SK-N-SH treated with all-trans-retinoic acid at 6 μM for 48 hours (cell line): ENCODE measurements around the gene SHISAL2B.

Source experiments
- ATAC-seq: fragments of 200-7000 bp; cut with Tn5 transposase; 3 replicates; pipeline ENCODE4 v1.9.1; 2020; ENCODE audit warnings: mild to moderate bottlenecking, moderate library complexity
- ARNTL ChIP-seq: fragments of 450-650 bp; formaldehyde crosslinking; IDR thresholded peaks from 2 replicates; pipeline ENCODE4 v1.5.0; 2020; ENCODE audit warnings: low read depth, mild to moderate bottlenecking, moderate library complexity, borderline replicate concordance
- BACH2 ChIP-seq: fragments of 250-450 bp; sonication (Bioruptor Pico); IDR thresholded peaks from 2 replicates; pipeline ENCODE4 v1.9.0; 2021; ENCODE audit warnings: mild to moderate bottlenecking, borderline replicate concordance
- CSDC2 ChIP-seq: fragments of 250-450 bp; sonication (Bioruptor Pico); IDR thresholded peaks from 2 replicates; pipeline ENCODE4 v1.5.0; 2020; ENCODE audit warnings: mild to moderate bottlenecking, moderate library complexity
- ESRRG ChIP-seq: fragments of 250-450 bp; sonication (Bioruptor Pico); IDR thresholded peaks from 2 replicates; pipeline ENCODE4 v1.6.1; 2021; ENCODE audit warnings: mild to moderate bottlenecking
- ISL1 ChIP-seq: fragments of 250-450 bp; sonication (Bioruptor Pico); IDR thresholded peaks from 2 replicates; pipeline ENCODE4 v2.1.2; 2022; ENCODE audit warnings: mild to moderate bottlenecking, moderate library complexity
- OSR1 ChIP-seq: fragments of 250-450 bp; sonication (Bioruptor Pico); IDR thresholded peaks from 2 replicates; pipeline ENCODE4 v1.8.0; 2022; ENCODE audit warnings: moderate library complexity, mild to moderate bottlenecking, inconsistent platforms
- RARB ChIP-seq: fragments of 250-450 bp; sonication (Bioruptor Pico); IDR thresholded peaks from 2 replicates; pipeline ENCODE4 v1.8.0; 2021; ENCODE audit warnings: mild to moderate bottlenecking, moderate library complexity
- SNAI2 ChIP-seq: fragments of 250-450 bp; sonication (Bioruptor Pico); IDR thresholded peaks from 2 replicates; pipeline ENCODE4 v1.5.0; 2020; ENCODE audit warnings: mild to moderate bottlenecking, moderate library complexity
- TCF4 ChIP-seq: fragments of 250-450 bp; sonication (Bioruptor Pico); IDR thresholded peaks from 2 replicates; pipeline ENCODE4 v1.8.0; 2021; ENCODE audit warnings: mild to moderate bottlenecking, moderate library complexity, borderline replicate concordance
- TOX ChIP-seq: fragments of 250-450 bp; sonication (Bioruptor Pico); IDR thresholded peaks from 2 replicates; pipeline ENCODE4 v1.8.0; 2021; ENCODE audit warnings: mild to moderate bottlenecking, moderate library complexity, borderline replicate concordance
- ZC3H10 ChIP-seq: fragments of 250-450 bp; sonication (Bioruptor Pico); IDR thresholded peaks from 2 replicates; pipeline ENCODE4 v1.5.1; 2021; ENCODE audit warnings: mild to moderate bottlenecking, moderate library complexity
- ZFP3 ChIP-seq: fragments of 250-450 bp; sonication (Bioruptor Pico); IDR thresholded peaks from 2 replicates; pipeline ENCODE4 v1.5.0; 2020; ENCODE audit warnings: mild to moderate bottlenecking, moderate library complexity
- ZNF70 ChIP-seq: fragments of 450-650 bp; formaldehyde crosslinking; IDR thresholded peaks from 2 replicates; pipeline ENCODE4 v1.5.0; 2020; ENCODE audit warnings: mild to moderate bottlenecking, moderate library complexity
- ZNF8 ChIP-seq: fragments of 450-650 bp; formaldehyde crosslinking; IDR thresholded peaks from 2 replicates; pipeline ENCODE4 v1.5.0; 2020; ENCODE audit warnings: mild to moderate bottlenecking, moderate library complexity
- TF ChIP-seq, protein P1 (sequence below): fragments of 250-450 bp; sonication (Bioruptor Pico); IDR thresholded peaks from 2 replicates; pipeline ENCODE4 v1.5.0; 2020; ENCODE audit warnings: mild to moderate bottlenecking, moderate library complexity
- TF ChIP-seq, protein P2 (sequence below): fragments of 250-450 bp; sonication (Bioruptor Pico); IDR thresholded peaks from 2 replicates; pipeline ENCODE4 v1.8.0; 2020; ENCODE audit warnings: mild to moderate bottlenecking, moderate library complexity, borderline replicate concordance
- TF ChIP-seq, protein P3 (sequence below): fragments of 250-450 bp; sonication (Bioruptor Pico); IDR thresholded peaks from 2 replicates; pipeline ENCODE4 v1.5.1; 2020; ENCODE audit warnings: low read depth, mild to moderate bottlenecking, moderate library complexity
- TF ChIP-seq, protein P4 (sequence below): fragments of 250-450 bp; sonication (Bioruptor Pico); IDR thresholded peaks from 2 replicates; pipeline ENCODE4 v1.5.1; 2021; ENCODE audit warnings: mild to moderate bottlenecking, moderate library complexity

SHISAL2B gene

DNA sequence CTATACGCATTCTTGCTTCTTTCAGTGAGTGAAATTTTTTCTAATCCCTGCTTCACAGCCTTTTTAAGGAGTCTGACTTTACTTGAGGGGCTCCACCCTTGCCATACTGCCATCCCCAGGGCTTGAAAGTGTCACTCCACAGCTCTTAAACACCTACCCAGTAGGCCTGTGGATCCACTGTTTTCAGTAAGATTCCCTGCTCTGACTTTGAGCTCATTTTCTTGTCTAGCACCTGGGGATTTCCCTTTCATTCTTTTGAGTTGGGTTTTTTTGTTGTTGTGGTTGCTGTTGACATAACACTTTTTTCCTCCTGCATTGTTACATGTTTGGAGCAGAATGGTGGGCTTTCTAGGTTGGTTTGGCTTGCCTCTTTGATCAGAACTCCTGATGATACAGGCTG is 54.6 kb downstream of the SHISAL2B start (continued):
- TF ChIP-seq, protein P1, sequence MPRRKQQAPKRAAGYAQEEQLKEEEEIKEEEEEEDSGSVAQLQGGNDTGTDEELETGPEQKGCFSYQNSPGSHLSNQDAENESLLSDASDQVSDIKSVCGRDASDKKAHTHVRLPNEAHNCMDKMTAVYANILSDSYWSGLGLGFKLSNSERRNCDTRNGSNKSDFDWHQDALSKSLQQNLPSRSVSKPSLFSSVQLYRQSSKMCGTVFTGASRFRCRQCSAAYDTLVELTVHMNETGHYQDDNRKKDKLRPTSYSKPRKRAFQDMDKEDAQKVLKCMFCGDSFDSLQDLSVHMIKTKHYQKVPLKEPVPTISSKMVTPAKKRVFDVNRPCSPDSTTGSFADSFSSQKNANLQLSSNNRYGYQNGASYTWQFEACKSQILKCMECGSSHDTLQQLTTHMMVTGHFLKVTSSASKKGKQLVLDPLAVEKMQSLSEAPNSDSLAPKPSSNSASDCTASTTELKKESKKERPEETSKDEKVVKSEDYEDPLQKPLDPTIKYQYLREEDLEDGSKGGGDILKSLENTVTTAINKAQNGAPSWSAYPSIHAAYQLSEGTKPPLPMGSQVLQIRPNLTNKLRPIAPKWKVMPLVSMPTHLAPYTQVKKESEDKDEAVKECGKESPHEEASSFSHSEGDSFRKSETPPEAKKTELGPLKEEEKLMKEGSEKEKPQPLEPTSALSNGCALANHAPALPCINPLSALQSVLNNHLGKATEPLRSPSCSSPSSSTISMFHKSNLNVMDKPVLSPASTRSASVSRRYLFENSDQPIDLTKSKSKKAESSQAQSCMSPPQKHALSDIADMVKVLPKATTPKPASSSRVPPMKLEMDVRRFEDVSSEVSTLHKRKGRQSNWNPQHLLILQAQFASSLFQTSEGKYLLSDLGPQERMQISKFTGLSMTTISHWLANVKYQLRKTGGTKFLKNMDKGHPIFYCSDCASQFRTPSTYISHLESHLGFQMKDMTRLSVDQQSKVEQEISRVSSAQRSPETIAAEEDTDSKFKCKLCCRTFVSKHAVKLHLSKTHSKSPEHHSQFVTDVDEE (CRISPR knock-in tag): no peak
- TF ChIP-seq TOX (CRISPR knock-in tag) (no peak), OSR1 (CRISPR knock-in tag) (no peak), ZNF8 (no peak), SNAI2 (CRISPR knock-in tag) (no peak), CSDC2 (no peak), TCF4 (CRISPR knock-in tag) (no peak), ARNTL (no peak), ESRRG (CRISPR knock-in tag) (no peak)

DNA sequence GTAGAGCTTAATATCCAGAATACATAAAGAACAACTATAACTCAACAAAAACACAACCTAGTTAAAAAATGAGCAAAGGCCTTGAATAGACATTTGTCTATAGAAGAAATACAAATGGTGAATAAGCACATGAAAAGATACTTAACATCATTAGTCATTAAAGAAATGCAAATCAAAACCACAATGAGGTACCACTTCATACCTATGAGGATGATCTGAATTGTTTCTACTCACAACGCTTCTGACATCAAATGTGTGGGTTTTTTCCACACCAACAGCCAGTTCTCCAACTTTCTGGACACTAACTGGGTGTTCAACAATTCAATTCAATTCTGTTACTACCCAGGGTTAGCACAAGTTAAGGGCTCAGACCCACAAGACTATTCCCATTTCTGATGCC is 56.1 kb downstream of the SHISAL2B start:
- ATAC-seq: no peak
- no peak for TF ChIP-seq ZNF70 (CRISPR knock-in tag)
- TF ChIP-seq TCF4 (CRISPR knock-in tag): no peak
- no peak for TF ChIP-seq ZC3H10 (CRISPR knock-in tag)
- TF ChIP-seq RARB: no peak
- TF ChIP-seq, protein P2, sequence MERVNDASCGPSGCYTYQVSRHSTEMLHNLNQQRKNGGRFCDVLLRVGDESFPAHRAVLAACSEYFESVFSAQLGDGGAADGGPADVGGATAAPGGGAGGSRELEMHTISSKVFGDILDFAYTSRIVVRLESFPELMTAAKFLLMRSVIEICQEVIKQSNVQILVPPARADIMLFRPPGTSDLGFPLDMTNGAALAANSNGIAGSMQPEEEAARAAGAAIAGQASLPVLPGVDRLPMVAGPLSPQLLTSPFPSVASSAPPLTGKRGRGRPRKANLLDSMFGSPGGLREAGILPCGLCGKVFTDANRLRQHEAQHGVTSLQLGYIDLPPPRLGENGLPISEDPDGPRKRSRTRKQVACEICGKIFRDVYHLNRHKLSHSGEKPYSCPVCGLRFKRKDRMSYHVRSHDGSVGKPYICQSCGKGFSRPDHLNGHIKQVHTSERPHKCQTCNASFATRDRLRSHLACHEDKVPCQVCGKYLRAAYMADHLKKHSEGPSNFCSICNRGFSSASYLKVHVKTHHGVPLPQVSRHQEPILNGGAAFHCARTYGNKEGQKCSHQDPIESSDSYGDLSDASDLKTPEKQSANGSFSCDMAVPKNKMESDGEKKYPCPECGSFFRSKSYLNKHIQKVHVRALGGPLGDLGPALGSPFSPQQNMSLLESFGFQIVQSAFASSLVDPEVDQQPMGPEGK: no peak
- TF ChIP-seq, protein P1 (CRISPR knock-in tag): no peak
- TF ChIP-seq ZFP3 (CRISPR knock-in tag): no peak
- no peak for TF ChIP-seq ISL1
- TF ChIP-seq, protein P3, sequence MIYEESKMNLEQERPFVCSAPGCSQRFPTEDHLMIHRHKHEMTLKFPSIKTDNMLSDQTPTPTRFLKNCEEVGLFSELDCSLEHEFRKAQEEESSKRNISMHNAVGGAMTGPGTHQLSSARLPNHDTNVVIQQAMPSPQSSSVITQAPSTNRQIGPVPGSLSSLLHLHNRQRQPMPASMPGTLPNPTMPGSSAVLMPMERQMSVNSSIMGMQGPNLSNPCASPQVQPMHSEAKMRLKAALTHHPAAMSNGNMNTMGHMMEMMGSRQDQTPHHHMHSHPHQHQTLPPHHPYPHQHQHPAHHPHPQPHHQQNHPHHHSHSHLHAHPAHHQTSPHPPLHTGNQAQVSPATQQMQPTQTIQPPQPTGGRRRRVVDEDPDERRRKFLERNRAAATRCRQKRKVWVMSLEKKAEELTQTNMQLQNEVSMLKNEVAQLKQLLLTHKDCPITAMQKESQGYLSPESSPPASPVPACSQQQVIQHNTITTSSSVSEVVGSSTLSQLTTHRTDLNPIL (CRISPR knock-in tag): no peak

DNA sequence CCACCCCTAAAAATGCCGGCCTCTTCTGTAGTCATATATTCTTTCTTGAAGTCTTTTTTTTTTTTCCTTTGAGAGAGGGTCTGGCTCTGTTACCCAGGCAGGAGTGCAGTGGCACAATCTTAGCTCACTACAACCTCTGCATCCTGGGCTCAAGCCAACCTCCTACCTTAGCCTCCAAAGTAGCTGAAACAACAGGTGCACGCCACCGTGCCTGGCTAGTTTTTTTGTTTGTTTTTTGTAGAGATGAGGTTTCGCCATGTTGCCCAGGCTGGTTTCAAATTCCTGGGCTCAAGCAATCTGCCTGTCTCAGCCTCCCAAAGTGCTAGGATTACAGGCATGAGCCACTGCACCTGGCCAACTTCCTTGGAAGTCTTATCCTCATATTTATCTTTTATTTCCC is 59.1 kb downstream of the SHISAL2B start:
- ATAC-seq: no peak
- TF ChIP-seq, protein P3 (CRISPR knock-in tag): no peak
- TF ChIP-seq ARNTL (no peak), RARB (no peak), BACH2 (CRISPR knock-in tag) (no peak), ZC3H10 (CRISPR knock-in tag) (no peak)
- TF ChIP-seq, protein P1 (CRISPR knock-in tag): no peak
- TF ChIP-seq, protein P4, sequence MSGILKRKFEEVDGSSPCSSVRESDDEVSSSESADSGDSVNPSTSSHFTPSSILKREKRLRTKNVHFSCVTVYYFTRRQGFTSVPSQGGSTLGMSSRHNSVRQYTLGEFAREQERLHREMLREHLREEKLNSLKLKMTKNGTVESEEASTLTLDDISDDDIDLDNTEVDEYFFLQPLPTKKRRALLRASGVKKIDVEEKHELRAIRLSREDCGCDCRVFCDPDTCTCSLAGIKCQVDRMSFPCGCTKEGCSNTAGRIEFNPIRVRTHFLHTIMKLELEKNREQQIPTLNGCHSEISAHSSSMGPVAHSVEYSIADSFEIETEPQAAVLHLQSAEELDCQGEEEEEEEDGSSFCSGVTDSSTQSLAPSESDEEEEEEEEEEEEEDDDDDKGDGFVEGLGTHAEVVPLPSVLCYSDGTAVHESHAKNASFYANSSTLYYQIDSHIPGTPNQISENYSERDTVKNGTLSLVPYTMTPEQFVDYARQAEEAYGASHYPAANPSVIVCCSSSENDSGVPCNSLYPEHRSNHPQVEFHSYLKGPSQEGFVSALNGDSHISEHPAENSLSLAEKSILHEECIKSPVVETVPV (CRISPR knock-in tag): no peak
- TF ChIP-seq, protein P2: no peak
